ENCODE results near the gene PLTP. TPM values are rescaled to one million over a fixed set of nuclear protein-coding genes. Genes with fewer than 3 reads are reported as not detected.

The PLTP gene
- total and polyA plus RNA-seq, 2 of the 13 experiments (the other 11 are each of a cell fraction or from before 2014, with no cell fraction given) = 16.9 to 28.6 TPM

DNA sequence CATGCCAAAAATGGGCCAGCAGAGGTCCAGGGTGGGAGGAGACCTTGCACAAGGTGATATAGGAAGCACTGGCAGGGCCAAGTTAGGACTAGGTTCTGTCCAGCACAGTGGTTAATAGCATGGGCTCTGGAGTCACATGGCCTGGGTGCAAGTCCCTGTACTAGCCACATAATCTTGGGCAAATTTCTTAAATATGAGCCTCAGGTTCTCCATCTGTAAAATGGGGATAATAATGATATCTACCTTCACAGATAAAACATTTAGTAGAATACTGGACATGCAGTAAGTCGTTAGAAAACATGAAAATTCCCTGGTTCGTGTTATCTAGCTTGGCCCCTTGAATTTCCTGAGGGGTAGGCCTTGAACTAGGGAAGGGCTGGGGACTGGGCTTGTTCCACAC, 14.7 kb downstream of the PLTP start:
- Histone ChIP-seq H3K79me2 (ENCODE audit: insufficient read depth, low read length) (peaks cover 3% of the 10 kb centered on the region), H3K4me1 (ENCODE audit: insufficient read depth, low read length) (peaks cover 9% of the 10 kb centered on the region), H3K9ac (ENCODE audit: insufficient read depth, low read depth, low read length) (no peak overlapping the region), H4K20me1 (ENCODE audit: insufficient read depth, low read length) (no peaks in the 10 kb centered on the region), H3K27ac (ENCODE audit: extremely low read length, insufficient read depth, low read length) (no peak overlapping the region), H3K9me3 (ENCODE audit: low read length) (no peaks in the 10 kb centered on the region), H3K4me2 (ENCODE audit: low read depth, low read length) (no peak overlapping the region), H3K27me3 (ENCODE audit: control insufficient read depth in 1 of 2, insufficient read depth in 2 of 2, low read length in 2 of 2) (no peaks in the 10 kb centered on the region), H2AFZ (ENCODE audit: low read length) (no peak overlapping the region), H3K4me3 (replicated peaks in 1 of 3; ENCODE audit: insufficient read depth in 1 of 3, low read depth in 2 of 3, low read length in 3 of 3) (no peak overlapping the region), H3K36me3 (replicated peaks in 1 of 2; ENCODE audit: control insufficient read depth in 1 of 2, insufficient read depth in 2 of 2, low read length in 2 of 2) (peaks cover 52 to 61% of the 10 kb centered on the region in 2 experiments)
- 88% methylated on average over 2 of the region's 2 CpGs for WGBS (ENCODE audit: low lambda C conversion rate)
- ChIA-PET CTCF (ENCODE audit: low intra/inter-chr PET ratio, low total read pairs) (no interaction called here), POLR2A (interaction anchor here (1.2 to 1.8 kb wide), 4 partner anchors 8 to 23 kb away, joined by 3 to 11 read pairs (median 4); no protein-coding TSS in a partner anchor)
- intact Hi-C loops (cut with micrococcal nuclease; ENCODE audit: unreplicated experiment) = no loop called here
- TF ChIP-seq POLR2G (IDR thresholded peaks at IDR 0.05; ENCODE audit: low read depth, low read length) = no peak
- peak; percentile 83 for TF ChIP-seq ZNF629 (CRISPR knock-in tag; conservative IDR thresholded peaks at IDR 0.05)
- in situ Hi-C loops (cut with HindIII; ENCODE audit: extremely low pct_ligation_motif_present, low pct_unique_long_range_greater_than_20kb) = no loop called here
- BruUV-seq (replicated peaks) = no TSS peak
- ATAC-seq (no peak), DNase-seq (ENCODE audit: low spot score) (no peak), FAIRE-seq (no peak)

DNA sequence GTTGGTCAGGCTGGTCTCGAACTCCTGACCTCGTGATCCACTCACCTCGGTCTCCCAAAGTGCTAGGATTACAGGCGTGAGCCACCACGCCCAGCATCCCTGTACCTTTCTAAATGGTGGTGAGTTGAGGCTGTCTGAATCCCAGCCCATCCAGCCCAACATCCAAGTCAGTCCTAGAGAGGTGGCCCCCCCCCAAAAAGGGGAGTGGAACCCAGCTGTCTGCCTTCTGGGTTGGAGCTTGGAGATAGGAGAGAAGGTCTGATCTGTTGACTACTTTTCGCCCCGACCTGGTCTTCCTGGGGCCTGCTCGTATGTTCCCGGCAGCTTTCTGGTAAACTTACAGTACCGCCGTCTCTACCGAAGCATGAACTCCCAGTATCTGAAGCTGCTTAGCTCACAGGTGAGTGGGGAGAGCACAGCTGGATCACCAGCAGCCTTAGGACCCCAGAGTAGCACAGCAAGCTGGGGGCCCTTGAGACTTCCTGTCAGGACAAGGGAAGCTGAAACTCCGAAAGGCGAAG, 15.3 kb downstream of the PLTP start:
- intact Hi-C loops (cut with micrococcal nuclease; ENCODE audit: unreplicated experiment) = no loop called here

More for the DNA sequence above, 15.3 kb downstream of the PLTP start:
- H3K27ac ChIP-seq (ENCODE audit: extremely low read length, insufficient read depth, low read length) = no peak overlapping the region
- ATAC-seq (no peak), DNase-seq (ENCODE audit: low spot score) (no peak), FAIRE-seq (no peak)
- no peak overlapping the region for H3K9ac ChIP-seq (ENCODE audit: insufficient read depth, low read depth, low read length)
- no TSS peak for BruUV-seq (replicated peaks)
- peaks cover 15% of the 10 kb centered on the region for H3K4me1 ChIP-seq (ENCODE audit: insufficient read depth, low read length)
- in situ Hi-C loops (cut with HindIII; ENCODE audit: extremely low pct_ligation_motif_present, low pct_unique_long_range_greater_than_20kb) = no loop called here
- POLR2A ChIA-PET = interaction anchor here (0.7 to 1.4 kb wide), 4 partner anchors 9 to 37 kb away, joined by 3 to 11 read pairs (median 3); no protein-coding TSS in a partner anchor
- H3K79me2 ChIP-seq (ENCODE audit: insufficient read depth, low read length) = peaks cover 9% of the 10 kb centered on the region
- H3K9me3 ChIP-seq (ENCODE audit: low read length) = no peaks in the 10 kb centered on the region
- CTCF ChIA-PET (ENCODE audit: low intra/inter-chr PET ratio, low total read pairs) = no interaction called here
- H3K4me2 ChIP-seq (ENCODE audit: low read depth, low read length) = no peak overlapping the region
- peaks cover 52 to 63% of the 10 kb centered on the region in 2 experiments for H3K36me3 ChIP-seq (replicated peaks in 1 of 2; ENCODE audit: control insufficient read depth in 1 of 2, insufficient read depth in 2 of 2, low read length in 2 of 2)
- WGBS (ENCODE audit: low lambda C conversion rate) = 99% methylated on average over 14 of the region's 14 CpGs
- H3K4me3 ChIP-seq (replicated peaks in 1 of 3; ENCODE audit: insufficient read depth in 1 of 3, low read depth in 2 of 3, low read length in 3 of 3) = no peak overlapping the region
- TF ChIP-seq NCOA2 (CRISPR knock-in tag; IDR thresholded peaks at IDR 0.05) (no peak), ZC3H4 (CRISPR knock-in tag; IDR thresholded peaks at IDR 0.05; ENCODE audit: borderline replicate concordance) (0 out of 2 replicates have a peak, but pooled peaks have one; percentile 46), ZNF891 (CRISPR knock-in tag; IDR thresholded peaks at IDR 0.05) (peak; percentile 69; the same call in 1 of the 2 replicates), ZNF746 (CRISPR knock-in tag; IDR thresholded peaks at IDR 0.05) (0 out of 2 replicates have a peak, but pooled peaks have one; percentile 43), ZSCAN21 (CRISPR knock-in tag; IDR thresholded peaks at IDR 0.05; ENCODE audit: borderline replicate concordance) (0 out of 2 replicates have a peak, but pooled peaks have one; percentile 18), ZNF652 (CRISPR knock-in tag; IDR thresholded peaks at IDR 0.05; ENCODE audit: borderline replicate concordance, low read depth) (no peak), NPAS2 (CRISPR knock-in tag; IDR thresholded peaks at IDR 0.05; ENCODE audit: borderline replicate concordance) (0 out of 2 replicates have a peak, but pooled peaks have one; percentile 33), AGO2 (optimal IDR thresholded peaks at IDR 0.05; ENCODE audit: low read depth, low read length) (peak; percentile 41)
- TF ChIP-seq, protein P1, sequence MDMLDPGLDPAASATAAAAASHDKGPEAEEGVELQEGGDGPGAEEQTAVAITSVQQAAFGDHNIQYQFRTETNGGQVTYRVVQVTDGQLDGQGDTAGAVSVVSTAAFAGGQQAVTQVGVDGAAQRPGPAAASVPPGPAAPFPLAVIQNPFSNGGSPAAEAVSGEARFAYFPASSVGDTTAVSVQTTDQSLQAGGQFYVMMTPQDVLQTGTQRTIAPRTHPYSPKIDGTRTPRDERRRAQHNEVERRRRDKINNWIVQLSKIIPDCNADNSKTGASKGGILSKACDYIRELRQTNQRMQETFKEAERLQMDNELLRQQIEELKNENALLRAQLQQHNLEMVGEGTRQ (IDR thresholded peaks at IDR 0.05; ENCODE audit: low read depth, low read length) = no peak
- TF ChIP-seq, protein P1 (CRISPR knock-in tag; IDR thresholded peaks at IDR 0.05; ENCODE audit: borderline replicate concordance) = peak; percentile 15; the same call in 1 of the 2 replicates
- H2AFZ ChIP-seq (ENCODE audit: low read length) = no peak overlapping the region
- no peaks in the 10 kb centered on the region for H3K27me3 ChIP-seq (ENCODE audit: control insufficient read depth in 1 of 2, insufficient read depth in 2 of 2, low read length in 2 of 2)
- no peaks in the 10 kb centered on the region for H4K20me1 ChIP-seq (ENCODE audit: insufficient read depth, low read length)

Data from HepG2 (cell line).